DOHH2 (cell line): ENCODE results near the gene MEGF11.

ENCODE experiments used
- CTCF ChIP-seq: fragments of 200-600 bp; sonication (generic); IDR thresholded peaks from one replicate; pipeline ENCODE4 v1.5.1; 2014; ENCODE audit warnings: antibody characterized with exemption, mild to moderate bottlenecking, low read depth, low read length; ENCODE audit not compliant: poor library complexity, severe bottlenecking
- EZH2phosphoT487 ChIP-seq: fragments of 200-600 bp; sonication (generic); IDR thresholded peaks from 2 replicates; pipeline ENCODE4 v1.6.1; 2017; ENCODE audit warnings: borderline replicate concordance, mild to moderate bottlenecking, antibody characterized with exemption, low read length, moderate library complexity, mixed read lengths

DNA sequence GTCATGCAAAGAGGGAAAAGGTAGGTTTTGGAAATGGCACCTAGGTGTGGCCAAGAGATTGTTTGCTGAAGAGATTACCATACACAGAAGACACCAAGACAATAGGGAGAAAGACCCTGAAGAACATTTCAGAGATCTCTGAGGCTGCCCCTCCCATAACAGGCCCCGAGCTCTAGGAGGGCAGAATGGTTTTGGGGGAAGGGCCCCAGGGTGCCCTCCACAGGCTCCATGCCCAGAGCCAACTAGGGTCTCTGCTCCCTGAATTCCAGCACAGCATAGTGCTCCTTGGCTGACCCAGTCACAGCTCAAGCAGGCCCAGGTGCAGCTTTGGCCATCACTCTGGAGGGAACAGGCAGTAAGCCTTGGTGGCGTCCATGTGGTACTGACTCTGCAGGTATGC is 220.4 kb downstream of the MEGF11 start:
- TF ChIP-seq CTCF (no peak), EZH2phosphoT487 (no peak)
